ENCODE data around the gene RBM25.

RBM25 gene

DNA sequence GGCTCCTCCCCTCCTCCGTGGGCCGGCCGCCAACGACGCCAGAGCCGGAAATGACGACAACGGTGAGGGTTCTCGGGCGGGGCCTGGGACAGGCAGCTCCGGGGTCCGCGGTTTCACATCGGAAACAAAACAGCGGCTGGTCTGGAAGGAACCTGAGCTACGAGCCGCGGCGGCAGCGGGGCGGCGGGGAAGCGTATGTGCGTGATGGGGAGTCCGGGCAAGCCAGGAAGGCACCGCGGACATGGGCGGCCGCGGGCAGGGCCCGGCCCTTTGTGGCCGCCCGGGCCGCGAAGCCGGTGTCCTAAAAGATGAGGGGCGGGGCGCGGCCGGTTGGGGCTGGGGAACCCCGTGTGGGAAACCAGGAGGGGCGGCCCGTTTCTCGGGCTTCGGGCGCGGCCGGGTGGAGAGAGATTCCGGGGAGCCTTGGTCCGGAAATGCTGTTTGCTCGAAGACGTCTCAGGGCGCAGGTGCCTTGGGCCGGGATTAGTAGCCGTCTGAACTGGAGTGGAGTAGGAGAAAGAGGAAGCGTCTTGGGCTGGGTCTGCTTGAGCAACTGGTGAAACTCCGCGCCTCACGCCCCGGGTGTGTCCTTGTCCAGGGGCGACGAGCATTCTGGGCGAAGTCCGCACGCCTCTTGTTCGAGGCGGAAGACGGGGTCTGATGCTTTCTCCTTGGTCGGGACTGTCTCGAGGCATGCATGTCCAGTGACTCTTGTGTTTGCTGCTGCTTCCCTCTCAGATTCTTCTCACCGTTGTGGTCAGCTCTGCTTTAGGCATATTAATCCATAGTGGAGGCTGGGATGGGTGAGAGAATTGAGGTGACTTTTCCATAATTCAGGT is 78.3 kb downstream of the RBM25 start, which contains the start of gene PSEN1 (continued):
- TF ChIP-seq, protein P1, sequence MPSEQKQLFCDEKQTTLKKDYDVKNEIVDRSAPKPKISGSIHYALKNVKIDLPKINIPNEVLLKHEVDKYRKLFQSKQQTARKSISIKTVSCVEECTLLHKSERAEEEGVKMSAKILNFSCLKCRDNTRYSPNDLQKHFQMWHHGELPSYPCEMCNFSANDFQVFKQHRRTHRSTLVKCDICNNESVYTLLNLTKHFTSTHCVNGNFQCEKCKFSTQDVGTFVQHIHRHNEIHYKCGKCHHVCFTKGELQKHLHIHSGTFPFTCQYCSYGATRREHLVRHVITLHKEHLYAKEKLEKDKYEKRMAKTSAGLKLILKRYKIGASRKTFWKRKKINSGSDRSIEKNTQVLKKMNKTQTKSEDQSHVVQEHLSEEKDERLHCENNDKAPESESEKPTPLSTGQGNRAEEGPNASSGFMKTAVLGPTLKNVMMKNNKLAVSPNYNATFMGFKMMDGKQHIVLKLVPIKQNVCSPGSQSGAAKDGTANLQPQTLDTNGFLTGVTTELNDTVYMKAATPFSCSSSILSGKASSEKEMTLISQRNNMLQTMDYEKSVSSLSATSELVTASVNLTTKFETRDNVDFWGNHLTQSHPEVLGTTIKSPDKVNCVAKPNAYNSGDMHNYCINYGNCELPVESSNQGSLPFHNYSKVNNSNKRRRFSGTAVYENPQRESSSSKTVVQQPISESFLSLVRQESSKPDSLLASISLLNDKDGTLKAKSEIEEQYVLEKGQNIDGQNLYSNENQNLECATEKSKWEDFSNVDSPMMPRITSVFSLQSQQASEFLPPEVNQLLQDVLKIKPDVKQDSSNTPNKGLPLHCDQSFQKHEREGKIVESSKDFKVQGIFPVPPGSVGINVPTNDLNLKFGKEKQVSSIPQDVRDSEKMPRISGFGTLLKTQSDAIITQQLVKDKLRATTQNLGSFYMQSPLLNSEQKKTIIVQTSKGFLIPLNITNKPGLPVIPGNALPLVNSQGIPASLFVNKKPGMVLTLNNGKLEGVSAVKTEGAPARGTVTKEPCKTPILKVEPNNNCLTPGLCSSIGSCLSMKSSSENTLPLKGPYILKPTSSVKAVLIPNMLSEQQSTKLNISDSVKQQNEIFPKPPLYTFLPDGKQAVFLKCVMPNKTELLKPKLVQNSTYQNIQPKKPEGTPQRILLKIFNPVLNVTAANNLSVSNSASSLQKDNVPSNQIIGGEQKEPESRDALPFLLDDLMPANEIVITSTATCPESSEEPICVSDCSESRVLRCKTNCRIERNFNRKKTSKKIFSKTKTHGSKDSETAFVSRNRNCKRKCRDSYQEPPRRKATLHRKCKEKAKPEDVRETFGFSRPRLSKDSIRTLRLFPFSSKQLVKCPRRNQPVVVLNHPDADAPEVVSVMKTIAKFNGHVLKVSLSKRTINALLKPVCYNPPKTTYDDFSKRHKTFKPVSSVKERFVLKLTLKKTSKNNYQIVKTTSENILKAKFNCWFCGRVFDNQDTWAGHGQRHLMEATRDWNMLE (tag by site-specific recombination; conservative IDR thresholded peaks at IDR 0.05; ENCODE audit: low read depth) = peak; percentile 64
- TF ChIP-seq, protein P2, sequence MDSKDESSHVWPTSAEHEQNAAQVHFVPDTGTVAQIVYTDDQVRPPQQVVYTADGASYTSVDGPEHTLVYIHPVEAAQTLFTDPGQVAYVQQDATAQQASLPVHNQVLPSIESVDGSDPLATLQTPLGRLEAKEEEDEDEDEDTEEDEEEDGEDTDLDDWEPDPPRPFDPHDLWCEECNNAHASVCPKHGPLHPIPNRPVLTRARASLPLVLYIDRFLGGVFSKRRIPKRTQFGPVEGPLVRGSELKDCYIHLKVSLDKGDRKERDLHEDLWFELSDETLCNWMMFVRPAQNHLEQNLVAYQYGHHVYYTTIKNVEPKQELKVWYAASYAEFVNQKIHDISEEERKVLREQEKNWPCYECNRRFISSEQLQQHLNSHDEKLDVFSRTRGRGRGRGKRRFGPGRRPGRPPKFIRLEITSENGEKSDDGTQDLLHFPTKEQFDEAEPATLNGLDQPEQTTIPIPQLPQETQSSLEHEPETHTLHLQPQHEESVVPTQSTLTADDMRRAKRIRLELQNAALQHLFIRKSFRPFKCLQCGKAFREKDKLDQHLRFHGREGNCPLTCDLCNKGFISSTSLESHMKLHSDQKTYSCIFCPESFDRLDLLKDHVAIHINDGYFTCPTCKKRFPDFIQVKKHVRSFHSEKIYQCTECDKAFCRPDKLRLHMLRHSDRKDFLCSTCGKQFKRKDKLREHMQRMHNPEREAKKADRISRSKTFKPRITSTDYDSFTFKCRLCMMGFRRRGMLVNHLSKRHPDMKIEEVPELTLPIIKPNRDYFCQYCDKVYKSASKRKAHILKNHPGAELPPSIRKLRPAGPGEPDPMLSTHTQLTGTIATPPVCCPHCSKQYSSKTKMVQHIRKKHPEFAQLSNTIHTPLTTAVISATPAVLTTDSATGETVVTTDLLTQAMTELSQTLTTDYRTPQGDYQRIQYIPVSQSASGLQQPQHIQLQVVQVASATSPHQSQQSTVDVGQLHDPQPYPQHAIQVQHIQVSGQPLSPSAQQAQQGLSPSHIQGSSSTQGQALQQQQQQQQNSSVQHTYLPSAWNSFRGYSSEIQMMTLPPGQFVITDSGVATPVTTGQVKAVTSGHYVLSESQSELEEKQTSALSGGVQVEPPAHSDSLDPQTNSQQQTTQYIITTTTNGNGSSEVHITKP (tag by site-specific recombination; IDR thresholded peaks at IDR 0.05) = 0 out of 2 replicates have a peak, but pooled peaks have one; percentile 24
- TF ChIP-seq KLF9 (tag by site-specific recombination; IDR thresholded peaks at IDR 0.05; ENCODE audit: low read depth) = peak; percentile 79
- no peak for TF ChIP-seq ZNF501 (tag by site-specific recombination; IDR thresholded peaks at IDR 0.05)
- TF ChIP-seq SP2 (tag by site-specific recombination; IDR thresholded peaks at IDR 0.05) = peak; percentile 71
- TF ChIP-seq SP3 (tag by site-specific recombination; IDR thresholded peaks at IDR 0.05) = peak; percentile 80
- 0 out of 2 replicates have a peak, but pooled peaks have one; percentile 34 for TF ChIP-seq ZNF24 (tag by site-specific recombination; IDR thresholded peaks at IDR 0.05)
- TF ChIP-seq, protein P3, sequence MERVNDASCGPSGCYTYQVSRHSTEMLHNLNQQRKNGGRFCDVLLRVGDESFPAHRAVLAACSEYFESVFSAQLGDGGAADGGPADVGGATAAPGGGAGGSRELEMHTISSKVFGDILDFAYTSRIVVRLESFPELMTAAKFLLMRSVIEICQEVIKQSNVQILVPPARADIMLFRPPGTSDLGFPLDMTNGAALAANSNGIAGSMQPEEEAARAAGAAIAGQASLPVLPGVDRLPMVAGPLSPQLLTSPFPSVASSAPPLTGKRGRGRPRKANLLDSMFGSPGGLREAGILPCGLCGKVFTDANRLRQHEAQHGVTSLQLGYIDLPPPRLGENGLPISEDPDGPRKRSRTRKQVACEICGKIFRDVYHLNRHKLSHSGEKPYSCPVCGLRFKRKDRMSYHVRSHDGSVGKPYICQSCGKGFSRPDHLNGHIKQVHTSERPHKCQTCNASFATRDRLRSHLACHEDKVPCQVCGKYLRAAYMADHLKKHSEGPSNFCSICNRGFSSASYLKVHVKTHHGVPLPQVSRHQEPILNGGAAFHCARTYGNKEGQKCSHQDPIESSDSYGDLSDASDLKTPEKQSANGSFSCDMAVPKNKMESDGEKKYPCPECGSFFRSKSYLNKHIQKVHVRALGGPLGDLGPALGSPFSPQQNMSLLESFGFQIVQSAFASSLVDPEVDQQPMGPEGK (tag by site-specific recombination; IDR thresholded peaks at IDR 0.05) = peak; percentile 62
- TF ChIP-seq TCF7L2 (IDR thresholded peaks at IDR 0.05; ENCODE audit: borderline replicate concordance, low read depth, low read length) = no peak
- TF ChIP-seq ZBTB20 (tag by site-specific recombination; IDR thresholded peaks at IDR 0.05) = peak; percentile 85; the same call in 1 of the 2 replicates
- 0 out of 2 replicates have a peak, but pooled peaks have one; percentile 27 for TF ChIP-seq ZNF76 (tag by site-specific recombination; IDR thresholded peaks at IDR 0.05; ENCODE audit: borderline replicate concordance, low read depth)
- peak; percentile 55; the same call in 1 of the 2 replicates for TF ChIP-seq ZNF600 (tag by site-specific recombination; IDR thresholded peaks at IDR 0.05)
- TF ChIP-seq, protein P4, sequence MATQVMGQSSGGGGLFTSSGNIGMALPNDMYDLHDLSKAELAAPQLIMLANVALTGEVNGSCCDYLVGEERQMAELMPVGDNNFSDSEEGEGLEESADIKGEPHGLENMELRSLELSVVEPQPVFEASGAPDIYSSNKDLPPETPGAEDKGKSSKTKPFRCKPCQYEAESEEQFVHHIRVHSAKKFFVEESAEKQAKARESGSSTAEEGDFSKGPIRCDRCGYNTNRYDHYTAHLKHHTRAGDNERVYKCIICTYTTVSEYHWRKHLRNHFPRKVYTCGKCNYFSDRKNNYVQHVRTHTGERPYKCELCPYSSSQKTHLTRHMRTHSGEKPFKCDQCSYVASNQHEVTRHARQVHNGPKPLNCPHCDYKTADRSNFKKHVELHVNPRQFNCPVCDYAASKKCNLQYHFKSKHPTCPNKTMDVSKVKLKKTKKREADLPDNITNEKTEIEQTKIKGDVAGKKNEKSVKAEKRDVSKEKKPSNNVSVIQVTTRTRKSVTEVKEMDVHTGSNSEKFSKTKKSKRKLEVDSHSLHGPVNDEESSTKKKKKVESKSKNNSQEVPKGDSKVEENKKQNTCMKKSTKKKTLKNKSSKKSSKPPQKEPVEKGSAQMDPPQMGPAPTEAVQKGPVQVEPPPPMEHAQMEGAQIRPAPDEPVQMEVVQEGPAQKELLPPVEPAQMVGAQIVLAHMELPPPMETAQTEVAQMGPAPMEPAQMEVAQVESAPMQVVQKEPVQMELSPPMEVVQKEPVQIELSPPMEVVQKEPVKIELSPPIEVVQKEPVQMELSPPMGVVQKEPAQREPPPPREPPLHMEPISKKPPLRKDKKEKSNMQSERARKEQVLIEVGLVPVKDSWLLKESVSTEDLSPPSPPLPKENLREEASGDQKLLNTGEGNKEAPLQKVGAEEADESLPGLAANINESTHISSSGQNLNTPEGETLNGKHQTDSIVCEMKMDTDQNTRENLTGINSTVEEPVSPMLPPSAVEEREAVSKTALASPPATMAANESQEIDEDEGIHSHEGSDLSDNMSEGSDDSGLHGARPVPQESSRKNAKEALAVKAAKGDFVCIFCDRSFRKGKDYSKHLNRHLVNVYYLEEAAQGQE (tag by site-specific recombination; IDR thresholded peaks at IDR 0.05) = no peak
- TF ChIP-seq ZNF555 (tag by site-specific recombination; conservative IDR thresholded peaks at IDR 0.05) = no peak
- TF ChIP-seq SP7 (tag by site-specific recombination; IDR thresholded peaks at IDR 0.05) = peak; percentile 31; the same call in 1 of the 2 replicates
- peak; percentile 99 for TF ChIP-seq ZXDB (tag by site-specific recombination; IDR thresholded peaks at IDR 0.05)
- peak; percentile 10; the same call in 1 of the 2 replicates for TF ChIP-seq SCRT1 (tag by site-specific recombination; IDR thresholded peaks at IDR 0.05; ENCODE audit: borderline replicate concordance)
- TF ChIP-seq EGR2 (tag by site-specific recombination; IDR thresholded peaks at IDR 0.05; ENCODE audit: low read depth) = peak; percentile 36; the same call in 1 of the 2 replicates
- TF ChIP-seq SCRT2 (tag by site-specific recombination; IDR thresholded peaks at IDR 0.05) = peak; percentile 78
- TF ChIP-seq, protein P5, sequence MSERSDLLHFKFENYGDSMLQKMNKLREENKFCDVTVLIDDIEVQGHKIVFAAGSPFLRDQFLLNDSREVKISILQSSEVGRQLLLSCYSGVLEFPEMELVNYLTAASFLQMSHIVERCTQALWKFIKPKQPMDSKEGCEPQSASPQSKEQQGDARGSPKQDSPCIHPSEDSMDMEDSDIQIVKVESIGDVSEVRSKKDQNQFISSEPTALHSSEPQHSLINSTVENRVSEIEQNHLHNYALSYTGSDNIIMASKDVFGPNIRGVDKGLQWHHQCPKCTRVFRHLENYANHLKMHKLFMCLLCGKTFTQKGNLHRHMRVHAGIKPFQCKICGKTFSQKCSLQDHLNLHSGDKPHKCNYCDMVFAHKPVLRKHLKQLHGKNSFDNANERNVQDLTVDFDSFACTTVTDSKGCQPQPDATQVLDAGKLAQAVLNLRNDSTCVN (tag by site-specific recombination; optimal IDR thresholded peaks at IDR 0.05) = peak; percentile 33

All from HEK293 (cell line).